Testis (tissue), 2 donors: ENCODE data around the gene TRPC5OS.

Experiments used
- POLR2A ChIP-seq: fragments of 450-650 bp; IDR thresholded peaks from one replicate; pipeline ENCODE4 v1.6.1; 2017; ENCODE audit warnings: antibody characterized with exemption, mild to moderate bottlenecking, moderate library complexity
- TF ChIP-seq, protein P1 (sequence below), 3 experiments: fragments of 450-650 bp in 2 of 3; fragments of 200-600 bp in 1 of 3; sonication (generic) in 1 of 3; IDR thresholded peaks; one replicate each; pipeline ENCODE4 v1.5.1; 2016 to 2019; ENCODE audit warnings: antibody characterized with exemption in 3 of 3, mild to moderate bottlenecking in 2 of 3, moderate library complexity in 1 of 3

DNA sequence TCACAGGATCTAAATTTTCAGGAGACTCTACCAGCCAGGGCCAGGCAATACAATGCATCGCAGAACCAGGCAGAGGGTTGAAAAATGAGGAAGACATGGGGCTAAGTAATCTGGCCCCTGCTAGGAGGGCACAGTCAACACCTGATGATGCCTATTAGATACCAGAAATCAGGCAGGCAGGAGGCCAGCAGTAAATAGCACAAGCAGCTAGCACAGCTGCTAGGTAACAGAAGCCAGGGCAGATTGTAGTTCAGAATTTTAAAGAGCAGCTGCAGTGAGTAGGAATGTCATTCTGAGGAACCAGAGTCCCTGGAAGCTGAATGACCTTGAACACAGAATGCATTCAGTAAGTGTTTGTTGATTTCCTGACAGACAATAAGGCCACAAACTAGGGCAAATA, 38.8 kb upstream of the TRPC5OS start:
- TF ChIP-seq, protein P1, sequence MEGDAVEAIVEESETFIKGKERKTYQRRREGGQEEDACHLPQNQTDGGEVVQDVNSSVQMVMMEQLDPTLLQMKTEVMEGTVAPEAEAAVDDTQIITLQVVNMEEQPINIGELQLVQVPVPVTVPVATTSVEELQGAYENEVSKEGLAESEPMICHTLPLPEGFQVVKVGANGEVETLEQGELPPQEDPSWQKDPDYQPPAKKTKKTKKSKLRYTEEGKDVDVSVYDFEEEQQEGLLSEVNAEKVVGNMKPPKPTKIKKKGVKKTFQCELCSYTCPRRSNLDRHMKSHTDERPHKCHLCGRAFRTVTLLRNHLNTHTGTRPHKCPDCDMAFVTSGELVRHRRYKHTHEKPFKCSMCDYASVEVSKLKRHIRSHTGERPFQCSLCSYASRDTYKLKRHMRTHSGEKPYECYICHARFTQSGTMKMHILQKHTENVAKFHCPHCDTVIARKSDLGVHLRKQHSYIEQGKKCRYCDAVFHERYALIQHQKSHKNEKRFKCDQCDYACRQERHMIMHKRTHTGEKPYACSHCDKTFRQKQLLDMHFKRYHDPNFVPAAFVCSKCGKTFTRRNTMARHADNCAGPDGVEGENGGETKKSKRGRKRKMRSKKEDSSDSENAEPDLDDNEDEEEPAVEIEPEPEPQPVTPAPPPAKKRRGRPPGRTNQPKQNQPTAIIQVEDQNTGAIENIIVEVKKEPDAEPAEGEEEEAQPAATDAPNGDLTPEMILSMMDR (IDR thresholded peaks at IDR 0.05): no peak
- no peak for TF ChIP-seq POLR2A
